ENCODE measurements around the gene ISG15. TPM values are rescaled to one million over a fixed set of nuclear protein-coding genes. Genes with fewer than 3 reads are reported as not detected.

The ISG15 gene
- total and polyA plus RNA-seq, 2 of the 13 experiments (the other 11 are each of a cell fraction or from before 2014, with no cell fraction given), result 42.1 to 54.9 TPM

GRCh38 chr1:997713-997992 is 15.6 kb upstream of the ISG15 start:
- Histone ChIP-seq H3K9ac (ENCODE audit: insufficient read depth, low read depth, low read length) (no peak overlapping the region), H3K4me1 (ENCODE audit: insufficient read depth, low read length) (peaks cover 42% of the 10 kb centered on the region), H3K4me2 (ENCODE audit: low read depth, low read length) (peak overlapping the region; percentile 12; the same call in 1 of the 2 replicates), H3K4me3 (replicated peaks in 1 of 3; ENCODE audit: insufficient read depth in 1 of 3, low read depth in 2 of 3, low read length in 3 of 3) (no peak overlapping the region), H3K79me2 (ENCODE audit: insufficient read depth, low read length) (peaks cover 9% of the 10 kb centered on the region), H2AFZ (ENCODE audit: low read length) (no peak overlapping the region), H3K27me3 (ENCODE audit: control insufficient read depth in 1 of 2, insufficient read depth in 2 of 2, low read length in 2 of 2) (no peaks in the 10 kb centered on the region; a peak in 1 of 5 replicates), H3K9me3 (ENCODE audit: low read length) (no peaks in the 10 kb centered on the region), H4K20me1 (ENCODE audit: insufficient read depth, low read length) (peaks cover 4% of the 10 kb centered on the region; the same call in 1 of the 2 replicates), H3K27ac (ENCODE audit: extremely low read length, insufficient read depth, low read length) (no peak overlapping the region), H3K36me3 (replicated peaks in 1 of 2; ENCODE audit: control insufficient read depth in 1 of 2, insufficient read depth in 2 of 2, low read length in 2 of 2) (no peaks in the 10 kb centered on the region)
- DNase-seq (ENCODE audit: low spot score) (no peak), FAIRE-seq (no peak), ATAC-seq (no peak)
- in situ Hi-C loops (cut with HindIII; ENCODE audit: extremely low pct_ligation_motif_present, low pct_unique_long_range_greater_than_20kb), result no loop called here
- WGBS (ENCODE audit: low lambda C conversion rate), result no CpG with 5 or more reads among the region's 3 CpGs
- no TSS peak for BruUV-seq (replicated peaks)
- ChIA-PET CTCF (ENCODE audit: low intra/inter-chr PET ratio, low total read pairs) (no interaction called here), POLR2A (interaction anchor here (1.0 to 3.2 kb wide), 4 partner anchors 9 to 66 kb away, joined by 3 to 13 read pairs (median 5); partner anchors contain the start of gene ISG15)
- intact Hi-C loops (cut with micrococcal nuclease; ENCODE audit: unreplicated experiment), result no loop called here
- TF ChIP-seq HMG20A (CRISPR knock-in tag; IDR thresholded peaks at IDR 0.05; ENCODE audit: borderline replicate concordance) (no peak), FOXJ3 (CRISPR knock-in tag; IDR thresholded peaks at IDR 0.05; ENCODE audit: borderline replicate concordance) (no peak), ZBTB49 (CRISPR knock-in tag; IDR thresholded peaks at IDR 0.05; ENCODE audit: borderline replicate concordance) (no peak), FIP1L1 (IDR thresholded peaks at IDR 0.05; ENCODE audit: borderline replicate concordance, insufficient read depth, low read depth, low read length) (no peak), TCF12 (IDR thresholded peaks at IDR 0.05) (no peak), TCF12 (CRISPR knock-in tag; IDR thresholded peaks at IDR 0.05) (no peak)
- TF ChIP-seq, protein P1, sequence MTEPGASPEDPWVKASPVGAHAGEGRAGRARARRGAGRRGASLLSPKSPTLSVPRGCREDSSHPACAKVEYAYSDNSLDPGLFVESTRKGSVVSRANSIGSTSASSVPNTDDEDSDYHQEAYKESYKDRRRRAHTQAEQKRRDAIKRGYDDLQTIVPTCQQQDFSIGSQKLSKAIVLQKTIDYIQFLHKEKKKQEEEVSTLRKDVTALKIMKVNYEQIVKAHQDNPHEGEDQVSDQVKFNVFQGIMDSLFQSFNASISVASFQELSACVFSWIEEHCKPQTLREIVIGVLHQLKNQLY (CRISPR knock-in tag; IDR thresholded peaks at IDR 0.05), result no peak
- TF ChIP-seq, protein P2, sequence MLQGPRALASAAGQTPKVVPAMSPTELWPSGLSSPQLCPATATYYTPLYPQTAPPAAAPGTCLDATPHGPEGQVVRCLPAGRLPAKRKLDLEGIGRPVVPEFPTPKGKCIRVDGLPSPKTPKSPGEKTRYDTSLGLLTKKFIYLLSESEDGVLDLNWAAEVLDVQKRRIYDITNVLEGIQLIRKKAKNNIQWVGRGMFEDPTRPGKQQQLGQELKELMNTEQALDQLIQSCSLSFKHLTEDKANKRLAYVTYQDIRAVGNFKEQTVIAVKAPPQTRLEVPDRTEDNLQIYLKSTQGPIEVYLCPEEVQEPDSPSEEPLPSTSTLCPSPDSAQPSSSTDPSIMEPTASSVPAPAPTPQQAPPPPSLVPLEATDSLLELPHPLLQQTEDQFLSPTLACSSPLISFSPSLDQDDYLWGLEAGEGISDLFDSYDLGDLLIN (CRISPR knock-in tag; IDR thresholded peaks at IDR 0.05; ENCODE audit: borderline replicate concordance), result no peak
- TF ChIP-seq, protein P3, sequence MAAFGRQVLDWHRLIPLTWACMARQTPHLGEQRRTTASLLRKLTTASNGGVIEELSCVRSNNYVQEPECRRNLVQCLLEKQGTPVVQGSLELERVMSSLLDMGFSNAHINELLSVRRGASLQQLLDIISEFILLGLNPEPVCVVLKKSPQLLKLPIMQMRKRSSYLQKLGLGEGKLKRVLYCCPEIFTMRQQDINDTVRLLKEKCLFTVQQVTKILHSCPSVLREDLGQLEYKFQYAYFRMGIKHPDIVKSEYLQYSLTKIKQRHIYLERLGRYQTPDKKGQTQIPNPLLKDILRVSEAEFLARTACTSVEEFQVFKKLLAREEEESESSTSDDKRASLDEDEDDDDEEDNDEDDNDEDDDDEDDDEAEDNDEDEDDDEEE (CRISPR knock-in tag; IDR thresholded peaks at IDR 0.05), result no peak

Data from HepG2 (cell line).